H1 (cell line): ENCODE results near the gene MTIF3. TPM values are rescaled to one million over a fixed set of nuclear protein-coding genes. Genes with fewer than 3 reads are reported as not detected.

Source experiments
- CHD7 ChIP-seq: fragments of 300-600 bp; sonication (generic); IDR thresholded peaks from 2 replicates; pipeline ENCODE4 v1.7.1; 2012; ENCODE audit warnings: low read length, moderate library complexity, mild to moderate bottlenecking, inconsistent platforms; ENCODE audit not compliant: insufficient replicate concordance
- POLR2A ChIP-seq, 2 experiments: IDR thresholded peaks; 1 replicate in 1 of 2; 2 replicates in 1 of 2; pipeline ENCODE4 v1.6.1; 2011; ENCODE audit warnings: low read depth in 2 of 2, low read length in 2 of 2, mild to moderate bottlenecking in 2 of 2; ENCODE audit errors: control extremely low read depth in 1 of 2
- POU5F1 ChIP-seq: IDR thresholded peaks from 2 replicates; pipeline ENCODE4 v1.6.1; 2011; ENCODE audit warnings: low read depth, mild to moderate bottlenecking, low read length, moderate library complexity
- SRF ChIP-seq: IDR thresholded peaks from 2 replicates; pipeline ENCODE4 v1.6.1; 2011; ENCODE audit warnings: mild to moderate bottlenecking, low read depth, low read length, moderate library complexity
- TCF12 ChIP-seq: IDR thresholded peaks from 2 replicates; pipeline ENCODE4 v1.6.1; 2011; ENCODE audit warnings: low read depth, mild to moderate bottlenecking, low read length
- ZNF274 ChIP-seq: IDR thresholded peaks from 2 replicates; pipeline ENCODE4 v1.7.0; 2012; ENCODE audit warnings: low read length, borderline replicate concordance; ENCODE audit errors: extremely low read depth
- polyA plus RNA-seq, 7 experiments: library from polyadenylated mRNA; depleted of rRNA in 3 of 7; stranded (reverse) in 5 of 7; unstranded in 2 of 7; fragments of >200 nt in 5 of 7; fragments of 200-250 nt in 2 of 7; gene quantifications; 1 replicate in 5 of 7; 2 replicates in 1 of 7; 4 replicates in 1 of 7; pipeline versions ENCODE4 v1.2.1 to v1.2.3, GENCODE V29; 2011 to 2013; ENCODE audit warnings: missing spikeins in 2 of 7, mixed read lengths in 2 of 7
- total RNA-seq: library from RNA; stranded (reverse); fragmentation: NEBNext Ultra II Directional; extraction: Animal tissue kit (Norgen Biotek cat#: 25700); gene quantifications from 2 replicates; pipeline ENCODE4 v1.2.1, GENCODE V29; 2021
- TF ChIP-seq, protein P1 (sequence below): IDR thresholded peaks from 2 replicates; pipeline ENCODE4 v1.6.1; 2012; ENCODE audit warnings: inconsistent platforms
- TF ChIP-seq, protein P2 (sequence below): IDR thresholded peaks from 2 replicates; pipeline ENCODE4 v1.6.1; 2011; ENCODE audit warnings: low read length, improper control_type of control experiment

The MTIF3 gene
- total and polyA plus RNA-seq, 2 of the 8 experiments (the other 6 are each of a cell fraction or from before 2014, with no cell fraction given) = 29.4 to 36.4 TPM

DNA sequence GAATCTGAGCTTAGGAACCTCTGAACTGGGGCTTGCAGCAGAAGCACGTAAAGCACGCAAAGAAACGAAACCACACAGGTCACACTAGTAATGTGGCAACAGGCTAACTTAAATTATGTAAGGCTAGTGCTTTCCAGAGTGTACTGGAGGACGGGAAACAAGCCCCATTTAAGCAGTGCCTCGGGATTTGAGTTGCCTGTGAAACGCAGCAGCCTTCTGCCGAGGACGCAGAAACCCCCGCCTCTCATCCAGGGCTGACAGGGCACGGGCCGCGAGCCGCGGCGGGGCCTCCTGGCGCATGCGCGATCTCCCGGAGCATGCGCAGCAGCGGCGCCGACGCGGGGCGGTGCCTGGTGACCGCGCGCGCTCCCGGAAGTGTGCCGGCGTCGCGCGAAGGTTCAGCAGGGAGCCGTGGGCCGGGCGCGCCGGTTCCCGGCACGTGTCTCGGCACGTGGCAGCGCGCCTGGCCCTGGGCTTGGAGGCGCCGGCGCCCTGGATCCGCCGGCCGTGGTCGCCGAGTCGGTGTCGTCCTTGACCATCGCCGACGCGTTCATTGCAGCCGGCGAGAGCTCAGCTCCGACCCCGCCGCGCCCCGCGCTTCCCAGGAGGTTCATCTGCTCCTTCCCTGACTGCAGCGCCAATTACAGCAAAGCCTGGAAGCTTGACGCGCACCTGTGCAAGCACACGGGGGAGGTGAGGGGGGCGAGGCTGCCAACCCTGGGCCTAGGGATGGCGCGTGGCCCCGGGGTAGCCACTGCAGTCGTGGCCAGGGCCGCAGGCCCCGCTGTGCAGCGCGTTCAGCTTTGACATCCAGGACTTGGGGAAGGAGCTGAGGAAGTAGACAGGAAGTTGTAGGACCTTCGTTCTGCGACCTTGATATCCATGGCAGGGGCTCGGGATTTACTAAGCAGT is 25.9 kb downstream of the MTIF3 start, which contains the start of gene GTF3A (continued):
- no peak for TF ChIP-seq CHD7
- peak in 1 of 2 experiments; percentile 49; a peak in 2 of 3 replicates for TF ChIP-seq POLR2A (IDR thresholded peaks at IDR 0.05; ENCODE audit: control extremely low read depth in 1 of 2, low read depth in 2 of 2, low read length in 2 of 2)
- TF ChIP-seq, protein P1, sequence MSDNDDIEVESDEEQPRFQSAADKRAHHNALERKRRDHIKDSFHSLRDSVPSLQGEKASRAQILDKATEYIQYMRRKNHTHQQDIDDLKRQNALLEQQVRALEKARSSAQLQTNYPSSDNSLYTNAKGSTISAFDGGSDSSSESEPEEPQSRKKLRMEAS = peak; percentile 85
- TF ChIP-seq ZNF274 = no peak
- TF ChIP-seq TCF12 = no peak
- TF ChIP-seq, protein P2, sequence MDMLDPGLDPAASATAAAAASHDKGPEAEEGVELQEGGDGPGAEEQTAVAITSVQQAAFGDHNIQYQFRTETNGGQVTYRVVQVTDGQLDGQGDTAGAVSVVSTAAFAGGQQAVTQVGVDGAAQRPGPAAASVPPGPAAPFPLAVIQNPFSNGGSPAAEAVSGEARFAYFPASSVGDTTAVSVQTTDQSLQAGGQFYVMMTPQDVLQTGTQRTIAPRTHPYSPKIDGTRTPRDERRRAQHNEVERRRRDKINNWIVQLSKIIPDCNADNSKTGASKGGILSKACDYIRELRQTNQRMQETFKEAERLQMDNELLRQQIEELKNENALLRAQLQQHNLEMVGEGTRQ = peak; percentile 52; the same call in 1 of the 2 replicates
- no peak for TF ChIP-seq POU5F1
- TF ChIP-seq SRF = no peak
